Forelimb muscle (tissue), 1 donor: ENCODE data around the gene VSX2. TPM values are rescaled to one million over a fixed set of nuclear protein-coding genes. Genes with fewer than 3 reads are reported as not detected.

Experiments used
- DNase-seq: peaks from one replicate; pipeline ENCODE4 v3.0.0-alpha.2; 2013; ENCODE audit warnings: low read depth
- polyA plus RNA-seq: library from polyadenylated mRNA; unstranded; fragments of 120-200 nt; gene quantifications from one replicate; pipeline ENCODE4 v1.2.1, GENCODE V29; 2013; ENCODE audit not compliant: insufficient read length

Gene VSX2
- polyA plus RNA-seq, 1 donor = not detected

DNA sequence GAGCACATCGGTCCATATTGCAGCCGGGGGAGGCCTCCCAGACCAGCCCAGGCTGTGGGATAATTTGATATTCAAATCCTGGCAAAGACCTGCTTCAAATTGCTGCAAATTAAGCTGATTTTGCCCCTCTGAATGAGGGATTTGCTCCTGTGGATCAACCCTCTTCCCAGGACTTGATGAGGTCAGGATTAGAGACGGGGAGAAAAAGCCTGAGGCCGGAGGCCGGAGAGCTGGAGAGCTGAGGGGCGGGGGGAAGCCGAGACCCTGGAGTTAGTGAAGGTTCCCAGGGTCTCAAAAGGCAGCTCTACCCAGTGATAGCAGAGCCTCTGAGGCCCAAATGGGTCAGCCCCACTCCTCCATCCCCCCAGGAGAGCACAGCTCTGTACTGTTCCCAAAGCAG lies 17.5 kb upstream of the VSX2 start:
- DNase-seq = no peak

DNA sequence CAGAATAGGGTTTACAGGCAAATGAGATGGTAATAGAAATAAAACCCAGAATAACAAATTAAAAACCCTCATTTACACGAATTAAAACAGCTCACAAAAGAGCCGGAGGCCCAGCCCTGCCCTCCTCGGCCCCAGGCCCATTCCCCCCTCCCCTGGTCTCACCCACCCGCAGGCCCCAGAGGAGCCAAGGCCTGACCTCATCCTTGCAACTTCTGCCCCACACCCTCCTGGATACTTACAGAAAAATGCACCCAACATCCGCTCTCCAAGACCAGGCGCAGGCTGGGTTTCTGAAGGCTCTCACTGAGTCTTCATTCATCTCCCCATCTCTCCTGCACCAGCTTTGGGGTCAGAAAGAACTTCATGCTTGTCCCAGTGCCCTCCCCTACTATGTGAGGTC lies 16.2 kb upstream of the VSX2 start:
- DNase-seq = no peak

DNA sequence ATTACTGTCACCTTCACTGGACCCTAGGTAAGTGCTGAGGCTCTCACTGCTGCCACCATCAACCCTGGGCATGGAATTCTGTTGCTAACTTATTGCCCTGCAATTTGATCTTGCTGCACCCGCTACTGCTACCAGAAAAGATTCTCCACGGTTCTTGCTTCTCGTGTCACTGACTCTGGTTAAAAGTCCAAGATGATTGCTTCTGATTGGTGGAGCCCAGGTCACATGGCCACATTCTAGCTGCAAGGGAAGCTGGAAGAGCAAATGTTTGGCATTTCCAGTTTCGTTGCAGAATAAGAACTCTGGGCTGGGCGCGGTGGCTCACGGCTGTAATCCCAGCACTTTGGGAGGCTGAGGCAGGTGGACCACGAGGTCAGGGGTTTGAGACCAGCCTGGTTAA lies 7.5 kb upstream of the VSX2 start:
- no peak for DNase-seq

DNA sequence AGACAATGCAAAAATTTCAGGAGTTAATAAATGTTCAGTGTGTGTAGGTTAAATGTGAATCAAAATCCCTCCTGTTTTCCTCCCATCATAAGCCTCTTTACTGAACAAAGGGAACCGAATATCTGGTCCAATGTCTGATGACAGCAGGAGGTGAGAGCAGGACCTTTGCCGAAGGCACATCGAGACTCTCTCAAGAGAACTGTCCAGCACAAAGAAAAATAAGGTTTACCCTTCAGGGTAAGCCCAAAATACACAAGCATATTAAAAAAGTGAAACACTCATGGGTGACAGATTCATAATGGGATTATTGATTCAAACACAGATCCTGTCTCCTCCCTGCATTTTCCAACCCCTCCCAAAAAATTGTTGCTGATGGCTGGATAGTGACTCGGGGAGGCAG lies 4.2 kb upstream of the VSX2 start:
- no peak for DNase-seq

DNA sequence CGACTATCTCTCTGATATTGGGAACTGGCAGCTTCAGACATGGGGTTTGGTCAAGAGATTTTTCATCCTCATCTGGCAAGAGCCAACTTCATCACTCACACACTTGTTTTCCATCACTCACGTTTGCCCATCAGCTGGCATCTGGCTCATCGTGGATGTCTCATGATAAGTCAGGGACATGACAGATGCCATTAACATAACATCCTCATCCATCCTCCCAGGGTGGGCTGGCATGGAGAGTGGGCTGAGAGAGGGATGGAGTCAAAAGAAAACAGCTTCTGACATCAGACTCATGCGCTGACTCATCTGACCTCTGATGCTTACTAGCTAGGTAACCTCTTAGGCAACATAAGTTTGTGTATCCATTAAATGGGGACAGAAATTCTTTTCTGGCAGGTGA lies 1.8 kb upstream of the VSX2 start:
- DNase-seq = no peak

DNA sequence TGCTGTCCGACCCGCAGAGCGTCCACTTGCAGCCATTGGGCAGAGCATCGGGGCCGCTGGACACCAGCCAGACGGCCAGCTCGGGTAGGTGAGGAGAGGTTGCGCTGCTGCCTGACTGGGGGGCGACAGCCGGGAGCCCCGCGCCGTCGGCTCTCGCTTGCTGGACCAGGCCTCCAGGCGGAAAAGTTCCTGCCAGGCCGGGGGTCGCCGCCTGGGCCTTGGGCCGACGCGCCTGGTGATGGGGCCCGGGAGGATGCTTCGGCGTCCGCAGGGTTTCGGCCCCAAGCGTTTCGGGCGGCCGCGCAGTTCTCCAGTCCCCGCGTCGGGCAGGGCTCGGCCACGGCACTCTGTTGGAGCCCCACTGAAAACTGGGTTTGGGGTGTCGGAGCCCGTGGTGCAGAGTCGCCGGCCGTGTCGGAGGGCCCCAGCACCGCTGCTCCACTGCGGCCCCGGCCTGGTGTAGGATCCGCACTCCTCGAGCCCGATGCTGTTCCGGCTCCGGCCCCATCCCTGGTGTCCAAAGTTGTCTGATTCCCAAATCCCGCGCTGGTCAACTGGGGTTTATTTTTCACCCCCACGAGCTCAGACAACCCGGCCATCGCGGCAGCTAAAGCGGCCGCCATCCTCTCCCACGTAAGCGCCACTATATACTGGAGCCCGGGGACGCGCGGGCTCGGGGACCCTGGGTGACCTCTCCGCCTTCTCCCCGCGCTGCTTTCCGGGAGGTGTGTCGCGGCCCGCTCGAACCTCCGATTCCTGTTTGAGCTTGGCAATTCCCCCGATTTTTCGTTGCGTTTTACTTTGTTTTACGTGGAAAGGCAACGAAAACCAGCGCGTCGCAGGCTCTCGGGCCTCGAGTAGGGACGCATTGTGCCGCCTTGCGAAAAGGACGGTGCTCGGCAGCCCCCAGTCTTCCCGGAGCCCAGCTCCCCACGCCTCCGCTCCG lies 872 bp downstream of the VSX2 start:
- no peak for DNase-seq

DNA sequence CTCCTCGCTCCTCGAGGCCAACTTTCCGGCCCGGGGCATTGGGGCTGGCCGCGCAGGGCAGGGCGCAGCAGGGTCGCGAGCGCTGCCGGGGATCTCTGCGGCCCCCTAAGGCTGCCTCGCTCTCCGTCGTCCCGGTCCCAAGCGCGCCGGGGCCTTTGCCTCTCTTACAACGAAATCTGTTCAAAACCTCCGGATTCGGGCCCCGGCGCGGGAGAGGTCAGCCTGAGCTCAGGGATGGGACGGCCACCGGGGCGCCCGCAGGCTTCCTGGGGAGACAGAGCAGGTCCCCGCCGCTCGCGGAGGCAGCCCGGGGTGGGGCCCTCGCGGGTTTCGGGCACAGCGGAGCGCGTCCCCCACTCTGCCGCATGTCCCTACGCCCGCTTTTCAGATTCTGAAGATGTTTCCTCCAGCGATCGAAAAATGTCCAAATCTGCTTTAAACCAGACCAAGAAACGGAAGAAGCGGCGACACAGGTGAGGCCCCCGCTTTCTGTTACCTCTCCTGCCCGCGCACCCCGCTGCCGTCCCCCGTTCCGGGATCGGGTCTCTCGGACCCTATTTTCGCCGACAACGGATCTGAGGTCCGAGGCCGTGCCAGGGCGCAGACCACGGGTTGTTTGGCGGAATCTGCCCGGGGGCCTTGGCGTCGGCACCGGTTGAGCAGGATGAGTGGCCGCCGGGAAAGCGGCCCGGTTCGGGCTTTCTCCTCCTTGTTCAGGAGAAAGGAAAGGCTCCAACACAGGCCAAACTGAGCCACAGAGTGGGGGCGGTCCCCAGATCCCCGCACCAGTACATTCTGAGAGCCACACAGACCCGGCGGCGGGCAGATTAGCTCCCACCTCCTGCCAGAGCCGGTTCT lies 1.8 kb downstream of the VSX2 start:
- no peak for DNase-seq

DNA sequence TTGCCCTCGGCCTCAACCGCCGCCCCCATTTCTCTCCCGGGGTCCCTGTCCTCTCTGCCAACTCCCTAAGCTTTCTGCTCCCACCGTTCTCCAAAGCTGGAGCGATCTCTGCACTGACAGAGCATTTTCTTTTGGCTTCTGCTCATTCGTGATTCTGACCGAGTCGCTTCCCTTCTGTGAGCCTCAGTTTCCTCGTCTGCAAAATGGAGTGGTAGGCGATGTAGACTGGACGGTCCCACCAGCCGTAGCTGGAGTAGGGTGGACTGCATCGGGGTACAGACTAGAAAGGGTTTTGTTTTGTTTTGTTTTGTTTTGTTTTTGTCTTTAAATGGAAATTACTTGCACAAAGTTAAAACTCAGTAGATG lies 2.4 kb downstream of the VSX2 start:
- DNase-seq = no peak

DNA sequence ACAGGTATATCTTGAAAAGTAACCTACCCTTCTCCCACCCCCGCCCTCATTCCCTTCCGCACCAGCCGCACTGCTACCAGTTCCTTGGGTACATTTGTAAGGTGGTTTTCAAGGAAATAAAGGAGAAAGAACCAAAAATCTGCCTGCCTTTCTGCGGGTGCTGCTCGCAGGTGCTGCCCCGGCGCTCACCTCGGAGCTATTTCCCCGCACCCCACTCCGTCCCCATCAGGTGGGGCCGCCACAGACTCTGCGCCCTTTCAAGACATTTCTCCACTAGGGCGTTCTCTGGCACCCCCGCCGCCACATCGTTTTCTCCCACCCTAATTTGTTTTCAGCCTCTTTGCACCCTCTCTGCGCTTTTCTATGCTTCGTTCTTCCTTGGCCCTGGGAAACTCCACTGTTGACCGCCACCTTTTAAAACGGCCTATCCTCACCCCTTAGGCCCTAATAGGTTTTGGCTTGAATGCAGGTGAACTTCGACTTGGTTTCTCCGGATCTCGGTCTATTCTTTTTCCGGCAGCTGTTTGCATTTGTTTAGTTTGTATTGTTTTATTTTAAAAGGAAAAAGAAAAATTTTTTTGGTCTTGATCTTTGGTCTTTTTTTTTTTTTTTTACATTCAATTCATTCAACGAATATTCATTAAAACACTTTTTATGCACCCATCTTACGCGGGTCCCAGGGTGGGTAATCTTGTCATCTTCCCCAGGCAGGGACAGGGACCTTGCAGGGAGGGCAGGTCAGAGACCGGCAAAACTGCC lies 3.0 kb downstream of the VSX2 start:
- DNase-seq = no peak

DNA sequence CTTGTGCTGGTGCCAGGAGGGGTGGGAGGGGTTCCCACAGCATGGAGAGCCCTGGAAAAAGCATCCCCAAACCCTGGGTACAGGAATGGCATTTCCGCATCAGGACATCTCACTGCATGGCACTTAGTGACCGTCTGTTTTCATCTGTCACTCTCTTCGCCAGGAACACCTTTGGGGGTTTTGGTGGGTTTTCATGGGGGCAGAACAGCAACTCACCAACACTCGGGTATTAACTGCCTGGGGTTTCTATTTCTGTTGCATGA lies 3.5 kb downstream of the VSX2 start:
- no peak for DNase-seq

DNA sequence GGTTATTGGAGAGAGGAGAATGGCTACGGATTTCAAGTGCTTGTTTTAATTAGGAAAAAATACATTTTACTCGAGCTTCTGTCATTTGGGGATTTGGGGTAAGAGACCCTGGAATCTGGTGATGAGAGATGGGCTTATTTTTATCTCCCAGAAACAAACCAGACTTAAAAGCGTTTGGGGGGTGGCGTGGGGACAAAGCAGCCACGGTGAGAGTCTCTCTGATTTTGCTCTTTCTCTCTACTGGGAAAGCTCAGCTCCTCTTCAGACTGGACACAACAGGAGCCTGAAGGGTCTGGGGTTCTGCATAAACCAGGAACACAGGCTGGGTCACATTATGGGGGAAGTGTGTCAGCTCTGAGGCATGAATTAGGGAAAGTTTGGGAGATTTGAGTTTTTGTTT lies 3.8 kb downstream of the VSX2 start:
- no peak for DNase-seq

DNA sequence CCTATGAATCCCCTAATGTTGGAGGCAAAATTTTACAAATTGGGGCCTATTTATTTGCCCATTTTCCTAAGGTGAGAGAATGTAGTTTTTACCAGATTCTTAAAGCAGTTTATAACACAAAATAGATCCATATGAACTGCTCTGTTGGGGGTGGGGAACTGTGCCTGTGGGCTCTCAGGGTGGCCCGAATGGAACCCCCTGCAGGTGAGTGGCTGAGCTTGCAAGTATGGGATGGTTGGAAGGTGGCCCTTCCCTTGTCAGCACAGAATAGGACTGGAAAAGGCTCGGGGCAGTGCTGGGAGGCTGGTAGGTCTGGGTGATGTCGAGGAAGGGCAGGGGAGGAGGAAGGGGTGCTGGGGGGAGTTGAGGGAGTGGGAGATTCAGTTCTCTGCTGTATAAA lies 4.9 kb downstream of the VSX2 start:
- DNase-seq = no peak

DNA sequence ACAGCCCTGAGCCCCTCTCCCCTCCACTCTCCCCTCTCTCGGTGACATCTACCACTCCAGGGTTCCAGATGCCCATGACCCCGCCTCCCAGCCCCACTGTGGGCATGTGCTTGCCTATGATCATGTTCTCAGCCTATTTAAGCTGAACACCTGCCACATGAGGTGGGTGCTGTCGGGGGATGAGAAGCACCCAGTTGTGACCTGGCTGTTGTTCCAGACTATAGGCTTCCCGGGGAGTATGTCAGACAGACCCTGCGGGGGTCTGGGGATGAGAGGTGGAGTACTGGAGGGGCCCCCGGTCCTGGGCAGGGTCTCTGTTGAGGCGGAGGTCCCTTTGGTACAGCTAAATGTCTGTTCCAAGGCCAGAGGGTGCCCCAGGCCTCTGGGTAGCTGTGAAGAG lies 6.0 kb downstream of the VSX2 start:
- no peak for DNase-seq

DNA sequence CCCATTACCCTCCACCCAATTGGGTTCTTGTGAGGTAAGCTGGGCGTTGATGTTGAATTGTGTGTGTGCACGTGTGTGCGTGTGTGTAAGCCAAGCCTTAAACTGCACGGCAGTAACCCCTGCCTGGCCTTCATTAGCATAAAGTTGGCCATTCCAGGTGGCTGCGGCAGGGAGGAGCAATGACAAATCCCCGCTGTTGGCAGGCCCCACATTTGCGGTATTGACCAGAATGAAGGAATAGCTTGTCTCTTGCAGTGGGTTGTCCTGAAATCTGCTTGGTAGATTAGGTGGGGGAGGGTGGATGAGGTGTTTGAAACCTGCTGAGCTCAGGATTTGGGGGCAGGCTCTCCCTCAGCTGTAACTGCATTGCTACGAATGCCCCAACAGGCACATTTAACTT lies 7.3 kb downstream of the VSX2 start:
- DNase-seq = no peak

DNA sequence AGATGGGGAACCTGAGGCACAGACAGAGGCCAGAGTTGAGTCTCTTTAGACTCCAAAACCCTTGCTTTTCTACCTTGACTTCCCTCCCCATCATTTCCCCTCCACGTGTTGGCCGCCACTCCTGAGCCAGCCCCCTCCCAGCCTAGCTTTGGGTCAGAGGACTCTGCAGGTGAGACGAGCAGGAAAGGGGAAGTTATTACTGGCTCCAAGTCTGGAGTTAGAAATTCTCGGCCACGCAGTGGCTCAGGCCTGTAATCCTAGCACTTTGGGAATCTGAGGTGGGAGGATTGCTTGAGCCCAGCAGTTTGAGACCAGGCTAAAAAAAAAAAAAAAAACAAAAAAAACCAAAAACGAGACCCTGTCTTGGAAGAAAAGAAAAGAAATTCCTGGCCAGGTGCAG lies 8.8 kb downstream of the VSX2 start:
- DNase-seq = no peak

DNA sequence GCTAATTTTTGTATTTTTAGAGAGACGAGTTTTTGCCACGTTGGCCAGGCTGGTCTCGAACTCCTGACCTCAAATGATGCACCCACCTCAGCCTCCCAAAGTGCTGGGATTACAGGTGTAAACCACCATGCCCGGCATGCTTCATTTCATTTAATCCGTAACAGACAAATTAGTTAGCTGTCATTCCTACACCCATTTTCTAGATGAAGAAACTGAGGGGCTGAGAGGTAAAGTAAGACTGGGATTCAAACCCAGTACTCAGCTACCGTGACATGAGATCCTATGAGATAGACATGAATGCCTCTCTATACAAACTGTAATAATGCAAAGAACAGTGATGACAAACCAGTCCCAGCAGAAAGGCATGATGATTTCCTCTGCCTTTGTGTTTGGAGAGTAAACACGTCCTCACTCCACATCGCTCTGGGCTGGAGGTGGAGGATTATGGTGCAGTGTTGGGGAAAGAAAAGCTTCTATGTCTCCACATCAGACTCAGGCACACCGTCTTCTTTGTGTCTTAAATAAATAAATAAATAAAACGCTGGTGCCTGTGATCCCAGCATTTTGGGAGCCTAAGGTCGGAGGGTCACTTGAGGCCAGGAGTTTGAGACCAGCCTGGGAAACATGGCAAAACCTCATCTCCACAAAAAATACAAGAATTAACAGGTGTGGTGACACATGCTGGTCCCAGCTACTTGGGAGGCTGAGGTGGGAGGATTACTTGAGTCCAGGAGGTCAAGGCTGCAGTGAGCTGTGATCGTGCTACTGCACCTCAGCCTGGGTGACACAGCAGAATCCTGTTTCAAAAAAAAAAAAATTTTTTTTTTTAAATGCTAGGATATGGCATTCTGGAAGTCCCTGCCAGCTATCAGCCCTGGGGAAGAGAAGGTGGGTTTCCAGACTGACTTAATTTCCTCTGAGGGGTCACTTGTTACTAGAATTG lies 10.5 kb downstream of the VSX2 start:
- DNase-seq = no peak

DNA sequence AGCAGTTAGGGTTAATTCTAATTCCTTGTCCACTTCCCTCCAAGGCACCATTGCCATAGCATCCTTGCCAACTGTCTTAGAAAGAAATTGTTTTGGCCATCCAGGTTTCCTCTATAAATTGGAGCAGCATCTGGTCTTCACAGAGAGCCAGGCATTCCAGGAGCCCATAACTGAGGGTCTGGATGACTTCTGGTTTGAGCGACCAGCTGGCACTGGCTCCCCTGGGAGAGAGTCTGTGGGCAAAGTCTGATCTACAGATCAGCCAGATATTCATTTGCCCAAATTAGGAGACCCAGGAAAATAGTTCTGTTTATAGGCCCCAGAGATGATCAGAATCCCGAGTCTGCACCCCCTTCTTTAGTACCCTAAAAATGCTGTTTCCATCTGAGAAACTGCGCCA lies 16.0 kb downstream of the VSX2 start:
- no peak for DNase-seq

DNA sequence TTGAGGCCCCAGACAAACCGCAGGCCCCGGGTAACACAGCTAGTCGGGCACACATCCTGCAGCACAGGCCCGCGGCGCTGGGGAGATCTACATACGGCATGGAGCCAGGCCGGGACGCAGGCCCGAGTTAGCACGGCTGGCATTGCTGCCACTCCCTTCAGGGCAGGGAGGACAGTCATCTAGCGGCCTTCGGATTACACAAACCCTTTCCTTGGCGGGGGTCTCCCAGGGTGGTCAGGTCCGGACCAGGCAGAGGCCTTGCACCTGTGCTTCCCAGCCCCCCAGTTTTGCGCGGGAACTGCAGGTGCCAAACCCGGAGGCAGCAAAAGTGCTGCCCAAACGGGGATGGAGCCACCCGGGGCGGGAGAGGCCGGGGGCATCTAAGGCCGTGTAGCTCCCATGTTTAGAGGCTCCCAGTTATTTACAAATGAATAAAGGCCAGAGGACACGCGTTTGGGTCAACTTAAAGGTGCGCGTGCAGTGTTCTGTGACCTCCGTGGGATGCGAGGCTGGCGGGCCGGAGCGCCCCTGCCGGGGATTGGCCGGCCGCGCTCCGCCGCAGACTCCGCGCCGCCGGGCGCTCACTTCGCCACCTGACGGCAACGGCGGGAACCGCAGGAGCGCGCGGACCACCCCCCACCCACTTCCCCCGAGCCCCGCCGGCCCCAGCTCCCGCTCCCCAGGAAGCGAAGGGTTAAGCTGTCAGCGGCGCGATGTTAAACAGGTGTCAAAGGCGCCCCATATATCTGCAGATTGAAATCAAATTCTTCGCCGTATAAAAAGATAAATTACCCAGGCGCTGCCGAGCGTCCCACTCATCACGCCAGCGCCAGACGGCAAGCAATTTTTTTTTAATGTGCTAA lies 18.1 kb downstream of the VSX2 start:
- DNase-seq = no peak

DNA sequence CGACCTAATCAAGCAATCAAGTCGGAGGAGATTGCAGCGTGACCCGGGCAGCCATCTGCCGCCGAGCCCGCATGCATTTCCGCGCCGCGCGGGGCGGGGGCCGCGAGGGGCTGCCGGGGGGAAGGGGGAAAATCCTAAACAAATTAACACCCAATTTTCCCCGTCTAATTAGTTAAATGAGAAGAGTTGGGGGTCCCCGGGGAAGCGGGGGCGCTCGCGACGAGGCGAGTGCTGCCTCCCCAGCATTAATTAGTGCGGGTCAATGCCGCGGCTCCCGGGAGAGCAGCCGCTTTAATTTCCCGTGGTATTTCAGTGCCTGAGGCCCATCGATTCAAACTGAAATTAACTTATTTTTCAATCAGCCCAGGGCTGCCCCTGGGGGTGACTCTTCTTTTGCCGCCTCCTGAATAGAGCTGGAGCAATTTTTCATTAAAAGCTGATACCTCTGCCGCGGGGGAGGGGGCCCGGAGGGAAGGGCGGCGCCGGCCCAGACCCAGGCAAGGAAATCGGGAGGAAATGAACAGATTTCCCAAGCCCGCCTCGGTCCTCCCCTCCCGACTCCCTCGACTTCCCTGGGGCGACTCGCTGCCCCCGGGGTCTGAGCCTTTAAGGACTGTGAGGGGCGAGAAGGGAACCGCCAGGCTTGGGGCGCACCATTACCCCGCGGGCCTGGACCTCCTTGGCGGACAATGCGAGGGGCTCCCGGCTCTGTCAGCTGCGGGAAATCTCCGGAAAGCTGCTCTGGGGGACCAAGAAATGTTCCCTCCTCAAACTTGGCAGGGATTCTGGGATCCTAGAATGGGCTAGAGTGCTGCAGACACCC lies 18.9 kb downstream of the VSX2 start:
- DNase-seq = no peak

DNA sequence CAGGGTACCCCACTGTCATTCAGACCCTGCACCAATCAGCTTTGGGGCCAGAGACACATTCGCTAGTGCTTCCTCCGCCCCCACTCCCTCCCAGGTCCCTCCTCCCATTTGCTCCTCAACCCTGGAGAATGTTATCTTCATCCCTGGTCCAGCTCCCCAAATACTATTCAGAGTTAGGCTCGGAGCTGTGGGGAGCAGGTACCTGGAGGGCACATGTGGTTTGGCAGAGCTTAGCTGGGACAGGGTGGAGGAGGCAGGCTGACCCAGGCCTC lies 19.5 kb downstream of the VSX2 start:
- DNase-seq = no peak
